K562 (cell line): ENCODE results near the gene LRRC8C.

Experiments
- CBX8 ChIP-seq: fragments of 200-600 bp; sonication (generic); IDR thresholded peaks from 2 replicates; pipeline ENCODE4 v1.6.1; 2012; ENCODE audit warnings: borderline replicate concordance, mixed run types, low read depth, mild to moderate bottlenecking, moderate library complexity, mixed read lengths, low read length, control low read depth, inconsistent platforms; ENCODE audit not compliant: poor library complexity, severe bottlenecking; ENCODE audit errors: extremely low read depth
- CCAR2 ChIP-seq: fragments of 200-400 bp; formaldehyde crosslinking; IDR thresholded peaks from 2 replicates; pipeline ENCODE4 v1.6.1; 2017; ENCODE audit warnings: mild to moderate bottlenecking, low read depth, low read length
- ELF4 ChIP-seq: fragments of 450-650 bp; formaldehyde crosslinking; IDR thresholded peaks from 2 replicates; pipeline ENCODE4 v1.4.0; 2022; ENCODE audit warnings: missing genetic modification characterization
- EP300 ChIP-seq: IDR thresholded peaks from 2 replicates; pipeline ENCODE4 v1.6.1; 2012; ENCODE audit warnings: low read length, improper control_type of control experiment
- LARP7 ChIP-seq: fragments of 450-650 bp; IDR thresholded peaks from 2 replicates; pipeline ENCODE4 v1.6.1; 2016
- MYC ChIP-seq, 2 experiments: fragments of 250-450 bp in 1 of 2; sonication (Bioruptor Pico) in 1 of 2; IDR thresholded peaks; 2 replicates each; pipeline versions ENCODE4 v1.5.1 to v1.6.1; 2012 to 2021; ENCODE audit warnings: low read depth in 2 of 2, borderline replicate concordance in 1 of 2, improper control_type of control experiment in 1 of 2, low read length in 1 of 2, mild to moderate bottlenecking in 1 of 2, moderate library complexity in 1 of 2
- SPI1 ChIP-seq: IDR thresholded peaks from 2 replicates; pipeline ENCODE4 v1.6.1; 2011; ENCODE audit warnings: low read depth, low read length, control low read depth, borderline replicate concordance
- TAL1 ChIP-seq: fragments of 450-650 bp; IDR thresholded peaks from 2 replicates; pipeline ENCODE4 v1.6.1; 2016; ENCODE audit warnings: mild to moderate bottlenecking
- ZNF324 ChIP-seq: fragments of 250-450 bp; sonication (Bioruptor Pico); IDR thresholded peaks from 2 replicates; pipeline ENCODE4 v1.4.0; 2020; ENCODE audit warnings: mild to moderate bottlenecking
- TF ChIP-seq, protein P1 (sequence below): fragments of 250-450 bp; sonication (Bioruptor Pico); IDR thresholded peaks from 2 replicates; pipeline ENCODE4 v1.5.0; 2021; ENCODE audit warnings: mild to moderate bottlenecking, moderate library complexity
- TF ChIP-seq, protein P2 (sequence below): sonication (generic); formaldehyde crosslinking; IDR thresholded peaks from 2 replicates; pipeline ENCODE4 v1.8.0; 2022; ENCODE audit warnings: missing genetic modification reagents, mild to moderate bottlenecking, borderline replicate concordance

DNA sequence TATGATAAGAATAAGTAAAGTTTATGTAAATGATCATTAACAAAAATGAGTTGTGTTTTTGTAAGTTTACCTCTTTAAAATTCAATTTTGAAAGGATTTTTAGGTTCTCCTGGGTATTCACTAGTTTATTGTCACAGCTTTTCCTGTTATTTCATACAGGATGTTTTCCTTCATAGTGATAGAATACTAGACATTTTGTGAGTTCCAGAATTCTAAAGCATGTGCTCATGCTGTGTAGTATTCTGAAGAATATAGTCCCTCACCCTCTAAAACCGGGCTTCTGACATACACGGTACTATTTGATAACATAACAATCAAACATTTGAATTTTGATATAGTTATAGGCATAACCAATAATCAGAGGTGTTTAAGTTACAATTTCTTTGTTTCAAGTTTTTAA, 10.7 kb downstream of the LRRC8C start:
- no peak for TF ChIP-seq LARP7
- TF ChIP-seq, protein P1, sequence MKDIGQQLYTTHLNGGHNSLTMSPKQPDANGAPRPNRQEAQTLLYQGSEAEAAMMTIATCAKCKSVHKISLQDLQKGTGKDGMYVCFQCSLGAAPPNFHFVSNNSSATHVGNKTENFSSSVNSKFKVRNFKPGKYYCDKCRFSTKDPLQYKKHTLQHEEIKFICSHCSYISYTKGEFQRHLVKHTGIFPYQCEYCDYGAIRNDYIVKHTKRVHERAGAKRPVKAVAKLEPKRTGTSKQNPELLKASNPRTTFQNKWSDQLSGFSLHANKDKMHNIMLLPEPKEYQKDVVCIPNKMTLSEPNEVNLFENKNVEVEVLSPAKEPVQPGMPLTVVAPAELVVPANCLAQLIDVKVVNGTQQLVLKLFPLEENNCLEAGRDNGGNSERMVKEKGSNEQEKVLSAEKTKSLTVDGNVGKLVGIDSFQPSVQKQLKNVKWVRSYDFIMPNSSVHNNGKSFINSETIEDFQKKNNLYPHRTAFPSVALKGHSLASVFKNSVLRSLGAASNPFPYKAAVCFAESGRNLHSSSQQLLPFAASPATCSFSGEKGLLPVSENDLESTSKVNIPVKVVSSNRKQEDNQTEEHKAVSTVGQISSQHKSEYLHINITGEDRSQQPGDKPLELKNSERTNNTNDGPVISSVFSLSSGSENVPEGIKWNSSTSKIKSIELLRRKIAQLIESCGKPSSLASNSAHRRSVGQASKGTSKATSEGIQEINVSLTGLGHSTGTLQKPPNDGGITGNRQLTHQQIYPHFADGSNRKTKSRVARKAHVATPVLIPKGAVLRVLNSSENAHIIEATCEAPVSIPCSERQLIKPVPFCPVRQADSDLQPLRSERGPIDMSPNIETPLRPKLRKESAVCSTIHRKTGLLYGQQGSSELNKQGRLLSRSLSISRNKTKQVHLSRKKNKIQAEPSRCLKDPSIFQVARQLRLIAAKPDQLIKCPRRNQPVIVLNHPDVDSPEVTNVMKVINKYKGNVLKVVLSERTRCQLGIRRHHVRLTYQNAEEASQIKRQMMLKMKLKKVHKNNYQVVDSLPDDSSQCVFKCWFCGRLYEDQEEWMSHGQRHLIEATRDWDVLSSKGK: no peak
- TF ChIP-seq MYC (IDR thresholded peaks at IDR 0.05; ENCODE audit: low read depth, low read length): no peak
- TF ChIP-seq MYC (CRISPR knock-in tag; IDR thresholded peaks at IDR 0.05; ENCODE audit: borderline replicate concordance, low read depth): no peak
- no peak for TF ChIP-seq TAL1
- TF ChIP-seq CCAR2: no peak
- TF ChIP-seq, protein P2, sequence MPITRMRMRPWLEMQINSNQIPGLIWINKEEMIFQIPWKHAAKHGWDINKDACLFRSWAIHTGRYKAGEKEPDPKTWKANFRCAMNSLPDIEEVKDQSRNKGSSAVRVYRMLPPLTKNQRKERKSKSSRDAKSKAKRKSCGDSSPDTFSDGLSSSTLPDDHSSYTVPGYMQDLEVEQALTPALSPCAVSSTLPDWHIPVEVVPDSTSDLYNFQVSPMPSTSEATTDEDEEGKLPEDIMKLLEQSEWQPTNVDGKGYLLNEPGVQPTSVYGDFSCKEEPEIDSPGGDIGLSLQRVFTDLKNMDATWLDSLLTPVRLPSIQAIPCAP: no peak
- TF ChIP-seq CBX8: no peak
- no peak for TF ChIP-seq SPI1
- no peak for TF ChIP-seq ELF4 (CRISPR knock-in tag)
- TF ChIP-seq ZNF324 (CRISPR knock-in tag): no peak
- TF ChIP-seq EP300: no peak
